IMR-90 (cell line): Measurements from ENCODE around the gene SEMA6A. TPM values are rescaled to one million over a fixed set of nuclear protein-coding genes. Genes with fewer than 3 reads are reported as not detected.

Experiments used
- ATAC-seq: fragments of 200-7000 bp; cut with Tn5 transposase; 2 replicates; pipeline ENCODE4 v1.9.1; 2020; ENCODE audit warnings: low read depth, mild to moderate bottlenecking, moderate library complexity
- BruUV-seq: library from RNA; stranded (reverse); fragments of 400-500 nt; replicated peaks from 2 replicates; lab custom pipeline; 2021; lab: Mats Ljungman, UMichigan
- CTCF ChIA-PET: fragments of 300-600 bp; formaldehyde crosslinking; extraction: SDS; loops from one replicate; lab custom pipeline; 2021; ENCODE audit warnings: antibody characterized with exemption; lab: Yijun Ruan, JAX
- POLR2A ChIA-PET: fragments of 300-600 bp; sonication (Branson Sonifier 250); formaldehyde crosslinking; loops from one replicate; lab custom pipeline; 2022; ENCODE audit warnings: antibody characterized with exemption; ENCODE audit not compliant: unreplicated experiment; lab: Charles Lee
- DNase-seq: peaks from one replicate; pipeline ENCODE4 v3.0.0; 2013
- H2AFZ ChIP-seq: replicated peaks from 2 replicates; pipeline ENCODE3; 2013; ENCODE audit warnings: low read length, mild to moderate bottlenecking; ENCODE audit not compliant: poor library complexity
- H2AK5ac ChIP-seq: 2 replicates; pipeline ENCODE4 v1.6.1; 2013; ENCODE audit warnings: low read depth, low read length, inconsistent platforms
- H2AK9ac ChIP-seq: replicated peaks from 2 replicates; pipeline ENCODE3; 2013; ENCODE audit warnings: mild to moderate bottlenecking, low read depth, low read length, moderate library complexity; ENCODE audit not compliant: poor library complexity
- H2BK120ac ChIP-seq: 2 replicates; pipeline ENCODE4 v1.6.1; 2013; ENCODE audit warnings: low read depth, low read length, inconsistent platforms
- H2BK15ac ChIP-seq: 3 replicates; pipeline ENCODE4 v1.6.1; 2013; ENCODE audit warnings: low read depth, low read length, inconsistent platforms
- H2BK20ac ChIP-seq: 2 replicates; pipeline ENCODE4 v1.6.1; 2013; ENCODE audit warnings: low read depth, mild to moderate bottlenecking, inconsistent platforms, low read length, moderate library complexity
- H2BK5ac ChIP-seq: 2 replicates; pipeline ENCODE4 v1.6.1; 2013; ENCODE audit warnings: mild to moderate bottlenecking, low read depth, low read length, inconsistent platforms; ENCODE audit not compliant: poor library complexity, severe bottlenecking
- H3K14ac ChIP-seq: replicated peaks from 2 replicates; pipeline ENCODE4 v1.6.1; 2013; ENCODE audit warnings: low read depth, low read length, inconsistent platforms
- H3K18ac ChIP-seq: 2 replicates; pipeline ENCODE4 v1.6.1; 2013; ENCODE audit warnings: low read depth, low read length, control low read depth
- H3K23ac ChIP-seq: 2 replicates; pipeline ENCODE4 v1.6.1; 2013; ENCODE audit warnings: low read depth, low read length, inconsistent platforms
- H3K27ac ChIP-seq: 2 replicates; pipeline ENCODE4 v1.5.1; 2013; ENCODE audit warnings: mild to moderate bottlenecking, control low read depth, low read length; ENCODE audit not compliant: insufficient read depth
- H3K27me3 ChIP-seq: 2 replicates; pipeline ENCODE4 v1.6.1; 2013; ENCODE audit warnings: low read length; ENCODE audit not compliant: control insufficient read depth, insufficient read depth
- H3K36me3 ChIP-seq: 2 replicates; pipeline ENCODE4 v1.6.1; 2013; ENCODE audit warnings: low read length, mixed read lengths; ENCODE audit not compliant: control insufficient read depth, insufficient read depth
- H3K4ac ChIP-seq: 2 replicates; pipeline ENCODE4 v1.6.1; 2013; ENCODE audit warnings: low read depth, low read length, inconsistent platforms
- H3K4me1 ChIP-seq: 2 replicates; pipeline ENCODE4 v1.6.1; 2013; ENCODE audit warnings: low read length, mixed read lengths; ENCODE audit not compliant: control insufficient read depth, insufficient read depth
- H3K4me2 ChIP-seq: 2 replicates; pipeline ENCODE4 v1.6.1; 2013; ENCODE audit warnings: low read depth, mild to moderate bottlenecking, control low read depth, low read length, moderate library complexity
- H3K4me3 ChIP-seq: 2 replicates; pipeline ENCODE4 v1.5.1; 2013; ENCODE audit warnings: low read depth, mild to moderate bottlenecking, control low read depth, low read length, moderate library complexity; ENCODE audit not compliant: insufficient read depth
- H3K56ac ChIP-seq: 2 replicates; pipeline ENCODE4 v1.6.1; 2013; ENCODE audit warnings: low read length, inconsistent platforms; ENCODE audit not compliant: insufficient read depth; ENCODE audit errors: extremely low read depth
- H3K79me1 ChIP-seq, 2 experiments: 2 replicates each; pipeline ENCODE4 v1.6.1; 2013; ENCODE audit warnings: low read length in 2 of 2, inconsistent platforms in 1 of 2, low read depth in 1 of 2
- H3K9ac ChIP-seq: 2 replicates; pipeline ENCODE4 v1.6.1; 2013; ENCODE audit warnings: low read depth, low read length, control low read depth
- H3K9me1 ChIP-seq: 2 replicates; pipeline ENCODE4 v1.6.1; 2013; ENCODE audit warnings: low read length, inconsistent platforms; ENCODE audit not compliant: insufficient read depth
- H3K9me3 ChIP-seq: 2 replicates; pipeline ENCODE4 v1.6.1; 2013; ENCODE audit warnings: low read length; ENCODE audit not compliant: control insufficient read depth, insufficient read depth
- H4K20me1 ChIP-seq: 2 replicates; pipeline ENCODE4 v1.6.1; 2013; ENCODE audit warnings: low read length, inconsistent platforms; ENCODE audit not compliant: insufficient read depth
- H4K5ac ChIP-seq: 2 replicates; pipeline ENCODE4 v1.6.1; 2013; ENCODE audit warnings: mild to moderate bottlenecking, low read depth, low read length, control low read depth
- H4K8ac ChIP-seq, 2 experiments: 2 replicates each; pipeline ENCODE4 v1.6.1; 2013; ENCODE audit warnings: low read depth in 2 of 2, low read length in 2 of 2, control low read depth in 1 of 2, inconsistent platforms in 1 of 2
- H4K91ac ChIP-seq: 2 replicates; pipeline ENCODE4 v1.6.1; 2013; ENCODE audit warnings: low read depth, low read length, inconsistent platforms; ENCODE audit not compliant: insufficient read depth
- BHLHE40 ChIP-seq: fragments of 150-350 bp; IDR thresholded peaks from 2 replicates; pipeline ENCODE4 v1.6.1; 2016; ENCODE audit warnings: mild to moderate bottlenecking, low read depth, low read length
- CEBPB ChIP-seq: IDR thresholded peaks from 2 replicates; pipeline ENCODE4 v1.6.1; 2012; ENCODE audit warnings: low read depth, low read length, improper control_type of control experiment
- CHD1 ChIP-seq: IDR thresholded peaks from 2 replicates; pipeline ENCODE4 v1.6.1; 2012; ENCODE audit warnings: low read depth, low read length, improper control_type of control experiment
- FOS ChIP-seq: fragments of 150-350 bp; IDR thresholded peaks from 2 replicates; pipeline ENCODE4 v1.6.1; 2016; ENCODE audit warnings: low read depth, low read length
- MAFK ChIP-seq: IDR thresholded peaks from 2 replicates; pipeline ENCODE4 v1.6.1; 2012; ENCODE audit warnings: low read depth, low read length, improper control_type of control experiment
- MAZ ChIP-seq: IDR thresholded peaks from 2 replicates; pipeline ENCODE4 v1.6.1; 2012; ENCODE audit warnings: low read depth, mild to moderate bottlenecking, low read length, improper control_type of control experiment, moderate library complexity, borderline replicate concordance
- MXI1 ChIP-seq: IDR thresholded peaks from 2 replicates; pipeline ENCODE4 v1.6.1; 2012; ENCODE audit warnings: low read depth, mild to moderate bottlenecking, low read length, moderate library complexity, borderline replicate concordance
- NFE2L2 ChIP-seq: fragments of 150-350 bp; IDR thresholded peaks from 2 replicates; pipeline ENCODE4 v1.6.1; 2016; ENCODE audit warnings: low read depth, mild to moderate bottlenecking, low read length
- POLR2A ChIP-seq: IDR thresholded peaks from 2 replicates; pipeline ENCODE4 v1.6.1; 2012; ENCODE audit warnings: mild to moderate bottlenecking, low read depth, low read length
- RAD21 ChIP-seq: IDR thresholded peaks from 2 replicates; pipeline ENCODE4 v1.6.1; 2012; ENCODE audit warnings: low read length, improper control_type of control experiment
- RCOR1 ChIP-seq: IDR thresholded peaks from 2 replicates; pipeline ENCODE4 v1.6.1; 2012; ENCODE audit warnings: mild to moderate bottlenecking, low read length, improper control_type of control experiment; ENCODE audit not compliant: insufficient replicate concordance
- RFX5 ChIP-seq: IDR thresholded peaks from 2 replicates; pipeline ENCODE4 v1.8.0; 2012; ENCODE audit warnings: low read depth, mild to moderate bottlenecking, low read length, moderate library complexity
- SMC3 ChIP-seq: fragments of 150-350 bp; IDR thresholded peaks from 2 replicates; pipeline ENCODE4 v1.6.1; 2016; ENCODE audit warnings: low read depth, mild to moderate bottlenecking, antibody characterized with exemption, low read length, moderate library complexity
- WGBS, 2 experiments: methylation state at CpG; one replicate each; pipeline versions ENCODE4 v1.1.5 to v1.1.7; 2013; ENCODE audit warnings: missing lambda C conversion rate in 2 of 2; ENCODE audit not compliant: insufficient read length in 1 of 2; ENCODE audit errors: extremely low coverage in 2 of 2; 5-methylcytosine and 5-hydroxymethylcytosine counted together
- dilution Hi-C: fragments of 300-500 bp; cut with HindIII; formaldehyde crosslinking; loops from one replicate; pipeline ENCODE4 v1.14.3; 2018; ENCODE audit warnings: low sequenced_read_pairs; ENCODE audit not compliant: unreplicated experiment
- in situ Hi-C: fragments of 300-500 bp; cut with MboI; formaldehyde crosslinking; loops from 3 replicates; pipeline ENCODE4 v1.14.3; 2019; ENCODE audit warnings: low sequenced_read_pairs, inconsistent platforms, mixed read lengths
- intact Hi-C: fragments of 100-400 bp; cut with micrococcal nuclease; formaldehyde crosslinking; loops from 2 replicates; pipeline ENCODE4 v1.10.0; 2022
- polyA plus RNA-seq, 3 experiments: library from polyadenylated mRNA; depleted of rRNA; stranded (reverse); fragments of >200 nt; gene quantifications; 2 replicates each; pipeline ENCODE4 v1.2.3, GENCODE V29; 2012; ENCODE audit warnings: low replicate concordance in 1 of 3
- total RNA-seq: library from RNA; depleted of rRNA; stranded (reverse); fragments of >200 nt; gene quantifications from 2 replicates; pipeline ENCODE4 v1.2.3, GENCODE V29; 2012
- TF ChIP-seq, protein P1 (sequence below): fragments of 150-350 bp; IDR thresholded peaks from 2 replicates; pipeline ENCODE4 v1.6.1; 2017; ENCODE audit warnings: mild to moderate bottlenecking, antibody characterized with exemption, low read length, low read depth
- TF ChIP-seq, protein P2 (sequence below): conservative IDR thresholded peaks from 2 replicates; pipeline ENCODE4 v1.5.1; 2012; ENCODE audit warnings: mild to moderate bottlenecking, low read depth, low read length, improper control_type of control experiment
- TF ChIP-seq, protein P3 (sequence below): fragments of 150-350 bp; IDR thresholded peaks from 2 replicates; pipeline ENCODE4 v1.6.1; 2016; ENCODE audit warnings: low read depth, mild to moderate bottlenecking, low read length, moderate library complexity, borderline replicate concordance

Gene SEMA6A
- total and polyA plus RNA-seq, 2 of the 4 experiments (the other 2 are of a cell fraction): 0.27 to 0.36 TPM

DNA sequence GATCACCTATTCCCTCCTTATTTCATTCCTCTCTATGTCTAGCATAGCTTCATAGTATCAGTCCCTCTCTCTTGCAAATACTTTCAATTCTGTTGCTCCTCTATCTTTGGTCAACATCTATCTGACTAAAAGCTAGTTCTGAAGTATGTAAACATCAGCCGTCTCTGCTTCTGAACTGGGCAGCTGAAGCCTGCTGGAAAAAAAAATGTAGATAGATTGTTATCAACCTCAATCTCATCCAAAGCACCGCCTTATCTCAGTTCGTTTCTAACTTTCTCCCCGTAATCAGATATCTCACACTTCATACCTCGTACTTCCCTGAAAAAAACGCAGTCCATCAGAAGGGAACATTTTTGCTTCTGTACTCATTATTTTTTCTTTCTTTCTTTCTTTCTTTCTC lies 4.5 kb upstream of the SEMA6A start:
- no peak overlapping the region for H4K5ac ChIP-seq
- no peak overlapping the region for H4K91ac ChIP-seq
- H4K20me1 ChIP-seq: no peaks in the 10 kb centered on the region
- H3K9me3 ChIP-seq: no peaks in the 10 kb centered on the region
- TF ChIP-seq NFE2L2 (no peak), FOS (no peak), POLR2A (no peak), MXI1 (no peak), SMC3 (no peak), MAFK (no peak), MAZ (no peak), CHD1 (no peak), BHLHE40 (no peak), RAD21 (no peak), RCOR1 (no peak), RFX5 (no peak), CEBPB (no peak)
- TF ChIP-seq, protein P1, sequence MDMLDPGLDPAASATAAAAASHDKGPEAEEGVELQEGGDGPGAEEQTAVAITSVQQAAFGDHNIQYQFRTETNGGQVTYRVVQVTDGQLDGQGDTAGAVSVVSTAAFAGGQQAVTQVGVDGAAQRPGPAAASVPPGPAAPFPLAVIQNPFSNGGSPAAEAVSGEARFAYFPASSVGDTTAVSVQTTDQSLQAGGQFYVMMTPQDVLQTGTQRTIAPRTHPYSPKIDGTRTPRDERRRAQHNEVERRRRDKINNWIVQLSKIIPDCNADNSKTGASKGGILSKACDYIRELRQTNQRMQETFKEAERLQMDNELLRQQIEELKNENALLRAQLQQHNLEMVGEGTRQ: no peak
- TF ChIP-seq, protein P2, sequence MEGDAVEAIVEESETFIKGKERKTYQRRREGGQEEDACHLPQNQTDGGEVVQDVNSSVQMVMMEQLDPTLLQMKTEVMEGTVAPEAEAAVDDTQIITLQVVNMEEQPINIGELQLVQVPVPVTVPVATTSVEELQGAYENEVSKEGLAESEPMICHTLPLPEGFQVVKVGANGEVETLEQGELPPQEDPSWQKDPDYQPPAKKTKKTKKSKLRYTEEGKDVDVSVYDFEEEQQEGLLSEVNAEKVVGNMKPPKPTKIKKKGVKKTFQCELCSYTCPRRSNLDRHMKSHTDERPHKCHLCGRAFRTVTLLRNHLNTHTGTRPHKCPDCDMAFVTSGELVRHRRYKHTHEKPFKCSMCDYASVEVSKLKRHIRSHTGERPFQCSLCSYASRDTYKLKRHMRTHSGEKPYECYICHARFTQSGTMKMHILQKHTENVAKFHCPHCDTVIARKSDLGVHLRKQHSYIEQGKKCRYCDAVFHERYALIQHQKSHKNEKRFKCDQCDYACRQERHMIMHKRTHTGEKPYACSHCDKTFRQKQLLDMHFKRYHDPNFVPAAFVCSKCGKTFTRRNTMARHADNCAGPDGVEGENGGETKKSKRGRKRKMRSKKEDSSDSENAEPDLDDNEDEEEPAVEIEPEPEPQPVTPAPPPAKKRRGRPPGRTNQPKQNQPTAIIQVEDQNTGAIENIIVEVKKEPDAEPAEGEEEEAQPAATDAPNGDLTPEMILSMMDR: no peak
- TF ChIP-seq, protein P3, sequence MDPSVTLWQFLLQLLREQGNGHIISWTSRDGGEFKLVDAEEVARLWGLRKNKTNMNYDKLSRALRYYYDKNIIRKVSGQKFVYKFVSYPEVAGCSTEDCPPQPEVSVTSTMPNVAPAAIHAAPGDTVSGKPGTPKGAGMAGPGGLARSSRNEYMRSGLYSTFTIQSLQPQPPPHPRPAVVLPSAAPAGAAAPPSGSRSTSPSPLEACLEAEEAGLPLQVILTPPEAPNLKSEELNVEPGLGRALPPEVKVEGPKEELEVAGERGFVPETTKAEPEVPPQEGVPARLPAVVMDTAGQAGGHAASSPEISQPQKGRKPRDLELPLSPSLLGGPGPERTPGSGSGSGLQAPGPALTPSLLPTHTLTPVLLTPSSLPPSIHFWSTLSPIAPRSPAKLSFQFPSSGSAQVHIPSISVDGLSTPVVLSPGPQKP: no peak
- H3K27ac ChIP-seq: no peak overlapping the region
- in situ Hi-C loops: no loop called here
- no peak overlapping the region for H2BK15ac ChIP-seq
- 19% methylated on average over 4 of the region's 6 CpGs; no CpG with 5 or more reads in 1 of the 2 experiments for WGBS, 2 experiments
- no peak overlapping the region for H3K18ac ChIP-seq
- no peaks in the 10 kb centered on the region for H3K4me1 ChIP-seq
- no peak overlapping the region for H3K9ac ChIP-seq
- H3K36me3 ChIP-seq: no peaks in the 10 kb centered on the region
- H3K56ac ChIP-seq: no peak overlapping the region
- intact Hi-C loops: loop anchor here (10.0 kb wide), 1 partner anchor 936 kb away; no protein-coding TSS in a partner anchor
- H3K27me3 ChIP-seq: peaks cover 24% of the 10 kb centered on the region
- DNase-seq (no peak), ATAC-seq (no peak)
- BruUV-seq: no TSS peak
- H4K8ac ChIP-seq: no peak overlapping the region
- no peaks in the 10 kb centered on the region for H3K9me1 ChIP-seq
- no peak overlapping the region for H2AK5ac ChIP-seq
- no peak overlapping the region for H2AFZ ChIP-seq
- H2BK20ac ChIP-seq: no peak overlapping the region
- ChIA-PET CTCF (no interaction called here), POLR2A (no interaction called here)
- dilution Hi-C loops: no loop called here
- no peak overlapping the region for H2BK120ac ChIP-seq
- no peak overlapping the region for H3K4ac ChIP-seq
- H3K4me3 ChIP-seq: no peak overlapping the region
- no peak overlapping the region for H3K4me2 ChIP-seq
- no peak overlapping the region for H2AK9ac ChIP-seq
- no peaks in the 10 kb centered on the region for H3K79me1 ChIP-seq
- no peak overlapping the region for H3K14ac ChIP-seq
- H3K23ac ChIP-seq: no peak overlapping the region
- H2BK5ac ChIP-seq: no peak overlapping the region
